HG02571 (cell line): Measurements from ENCODE around the gene CTNNA1.
"Not testable (repeated sequence)": the region's sequence is repeated elsewhere in the genome, so short reads cannot be mapped to it uniquely, and the experiment has no call there.

Experiments used
- ATAC-seq: cut with Tn5 transposase; IDR thresholded peaks from one replicate; pipeline ENCODE4 v1.9.1; 2021; ENCODE audit warnings: mild to moderate bottlenecking, moderate library complexity; ENCODE audit not compliant: unreplicated experiment

CTNNA1 gene

DNA sequence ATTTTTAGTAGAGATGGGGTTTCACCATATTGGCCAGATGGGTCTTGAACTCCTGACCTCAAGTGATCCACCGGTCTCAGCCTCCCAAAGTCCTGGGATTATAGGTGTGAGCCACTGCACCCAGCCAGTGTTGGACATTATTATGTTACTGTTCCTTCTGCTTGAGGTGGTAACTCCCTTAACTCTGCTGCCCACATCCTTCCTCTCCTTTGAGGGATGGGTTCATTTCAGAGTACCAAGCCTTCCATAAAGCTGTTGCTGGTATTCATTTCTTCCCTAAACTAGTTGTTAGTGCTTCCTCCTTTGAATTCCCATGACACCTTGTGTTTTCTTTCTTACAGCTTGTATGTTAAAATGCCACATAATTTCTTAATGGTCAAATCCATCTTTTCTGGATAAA is 54.0 kb downstream of the CTNNA1 start:
- ATAC-seq = no peak

DNA sequence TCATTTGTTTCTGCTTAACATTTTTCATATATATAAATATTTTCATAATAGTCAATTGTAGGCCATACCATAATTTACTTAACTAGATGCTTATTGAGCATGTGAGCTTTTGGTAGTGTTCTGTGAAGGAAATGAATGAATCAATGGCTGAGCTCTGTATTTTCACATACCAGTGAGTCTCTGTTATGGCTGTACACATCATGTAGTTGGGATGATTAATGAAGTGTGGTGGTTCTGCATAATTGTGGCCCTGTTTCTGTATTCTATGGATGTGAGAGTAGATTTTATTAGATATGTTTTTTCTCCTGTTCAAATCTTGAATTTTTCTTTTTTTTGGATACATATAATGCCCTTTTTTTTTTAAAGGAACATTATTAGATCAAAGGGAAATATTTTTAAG is 56.2 kb downstream of the CTNNA1 start:
- no peak for ATAC-seq

DNA sequence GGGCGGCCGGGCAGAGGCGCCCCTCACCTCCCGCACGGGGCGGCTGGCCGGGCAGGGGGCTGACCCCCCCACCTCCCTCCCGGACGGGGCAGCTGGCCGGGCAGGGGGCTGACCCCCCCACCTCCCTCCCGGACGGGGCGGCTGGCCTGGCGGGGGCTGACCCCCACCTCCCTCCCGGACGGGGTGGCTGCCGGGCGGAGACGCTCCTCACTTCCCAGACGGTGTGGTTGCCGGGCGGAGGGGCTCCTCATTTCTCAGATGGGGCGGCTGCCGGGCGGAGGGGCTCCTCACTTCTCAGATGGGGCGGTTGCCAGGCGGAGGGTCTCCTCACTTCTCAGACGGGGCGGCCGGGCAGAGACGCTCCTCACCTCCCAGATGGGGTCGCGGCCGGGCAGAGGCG is 57.6 kb downstream of the CTNNA1 start:
- not testable (repeated sequence) for ATAC-seq

DNA sequence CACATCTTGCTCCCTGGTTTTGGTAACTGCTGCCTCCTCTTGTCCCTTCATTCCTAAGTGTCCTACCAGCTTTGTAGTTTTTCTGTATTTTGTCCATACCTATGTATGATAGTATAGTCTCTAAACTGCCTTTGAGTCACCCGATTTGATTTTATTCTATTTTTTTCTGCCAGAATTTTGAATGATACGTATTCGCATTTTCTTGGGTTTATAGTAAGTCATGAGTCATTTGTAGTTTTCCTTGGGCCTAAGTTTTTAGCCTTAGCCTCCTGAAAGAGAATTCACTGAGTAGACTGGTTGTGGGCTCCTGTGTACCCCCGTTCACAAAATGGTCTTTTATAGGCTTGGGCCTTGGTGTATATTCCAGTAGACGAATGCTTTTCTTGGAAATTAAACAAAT is 62.3 kb downstream of the CTNNA1 start:
- no peak for ATAC-seq

DNA sequence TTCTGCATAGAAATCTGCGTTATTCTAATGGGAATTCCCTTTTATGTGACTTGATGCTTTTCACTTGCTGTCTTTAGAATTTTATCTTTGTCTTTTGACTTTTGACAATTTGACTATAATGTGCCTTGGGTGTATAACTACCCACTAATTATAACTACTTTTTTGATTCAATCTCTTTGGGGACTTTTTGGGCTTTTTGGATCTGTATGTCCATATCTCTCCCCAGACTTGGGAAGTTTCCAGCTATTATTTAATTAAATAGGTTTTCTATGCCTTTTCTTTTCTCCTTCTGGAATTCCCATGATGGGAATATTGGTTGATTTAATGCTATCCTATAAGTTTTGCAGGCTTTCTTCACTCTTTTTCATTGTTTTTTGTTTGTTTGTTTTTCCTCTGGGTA is 64.0 kb downstream of the CTNNA1 start:
- no peak for ATAC-seq

DNA sequence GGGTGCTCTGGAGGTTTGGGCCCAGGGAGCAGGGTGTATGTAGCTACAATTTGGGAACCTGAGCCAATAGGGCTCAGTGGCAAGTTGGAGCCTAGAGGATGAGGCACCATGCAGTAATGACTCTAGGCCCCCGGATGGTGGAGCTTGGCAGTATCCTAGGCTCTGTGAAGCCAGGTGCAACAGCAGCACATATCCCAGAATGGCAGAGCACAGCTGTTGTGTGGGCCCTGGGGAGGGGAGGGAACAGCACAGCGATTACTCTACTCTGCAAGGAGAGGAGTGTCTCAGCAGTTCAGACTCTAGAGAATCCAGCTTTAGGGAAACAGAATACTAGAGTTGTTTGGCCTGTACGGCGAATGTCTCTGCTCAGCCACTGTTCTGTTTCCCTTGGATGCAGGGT is 65.9 kb downstream of the CTNNA1 start:
- ATAC-seq = no peak

DNA sequence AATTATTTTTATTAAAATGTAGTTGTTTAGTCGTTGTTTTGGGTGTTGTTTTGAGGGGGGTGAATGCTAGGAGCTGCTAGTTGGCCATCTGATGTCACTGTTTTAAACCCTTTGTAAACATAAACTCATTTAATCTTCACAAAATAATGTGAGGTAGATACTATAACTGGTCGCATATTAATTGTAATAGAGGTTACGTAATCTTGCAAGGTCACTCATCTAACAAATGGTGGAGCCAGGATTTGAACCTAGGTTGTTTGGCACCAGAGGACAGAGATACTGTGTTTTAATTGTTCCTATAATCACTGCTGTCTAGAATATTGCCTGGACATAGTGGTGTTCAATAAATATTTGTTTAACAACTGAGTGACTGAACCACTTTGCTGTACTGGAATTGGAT is 67.5 kb downstream of the CTNNA1 start:
- no peak for ATAC-seq

DNA sequence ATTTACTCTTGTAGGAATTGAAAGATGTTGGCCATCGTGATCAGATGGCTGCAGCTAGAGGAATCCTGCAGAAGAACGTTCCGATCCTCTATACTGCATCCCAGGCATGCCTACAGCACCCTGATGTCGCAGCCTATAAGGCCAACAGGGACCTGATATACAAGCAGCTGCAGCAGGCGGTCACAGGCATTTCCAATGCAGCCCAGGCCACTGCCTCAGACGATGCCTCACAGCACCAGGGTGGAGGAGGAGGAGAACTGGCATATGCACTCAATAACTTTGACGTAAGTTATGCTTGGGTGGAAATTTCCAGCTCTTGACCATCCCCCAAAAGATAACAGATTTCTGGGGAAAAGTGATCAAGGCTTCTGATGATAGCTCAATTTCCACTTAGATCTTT is 71.3 kb downstream of the CTNNA1 start:
- no peak for ATAC-seq

DNA sequence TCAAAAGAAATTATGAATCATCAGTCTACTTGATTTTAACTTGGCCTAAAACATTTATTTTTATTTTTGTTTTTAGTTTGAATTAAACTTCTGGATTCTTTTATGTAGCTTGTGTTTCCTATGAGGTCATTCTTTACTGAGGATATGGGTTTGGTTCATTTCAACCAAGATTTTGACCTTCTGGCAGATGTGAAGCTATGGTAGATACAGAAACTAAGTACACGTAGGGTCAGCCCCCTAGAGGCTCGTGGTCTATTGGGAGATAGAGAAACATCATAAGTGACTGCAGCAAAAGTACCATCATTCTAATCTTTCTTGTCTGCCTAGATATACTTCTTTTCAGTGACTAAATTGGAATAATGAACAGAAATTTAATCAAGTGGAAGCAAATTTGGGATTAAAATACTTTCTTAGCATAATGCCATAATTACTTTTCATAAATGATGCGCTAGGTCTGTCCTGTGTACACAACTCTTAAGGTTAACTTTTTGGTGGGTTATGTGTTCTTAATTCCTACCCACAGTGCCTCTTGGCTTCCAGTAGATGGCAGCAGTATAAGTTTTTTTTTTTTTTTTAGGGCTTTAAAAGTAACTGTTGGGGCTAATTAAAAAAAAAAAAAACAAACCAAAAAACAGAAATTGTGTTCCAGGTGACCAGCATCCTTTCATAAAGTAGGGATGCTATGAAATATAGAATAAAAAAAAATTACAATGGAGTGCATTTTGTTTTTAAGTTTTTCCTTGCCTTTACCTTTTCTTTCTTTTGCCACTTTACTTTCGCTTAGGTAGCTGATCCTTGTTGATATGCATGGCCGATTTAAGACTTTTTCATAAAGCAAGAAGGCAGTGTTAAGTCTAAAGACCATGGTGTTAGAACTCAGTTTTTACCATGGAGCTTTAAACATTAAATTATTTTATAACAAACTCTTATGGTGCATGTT is 72.0 kb downstream of the CTNNA1 start:
- no peak for ATAC-seq

DNA sequence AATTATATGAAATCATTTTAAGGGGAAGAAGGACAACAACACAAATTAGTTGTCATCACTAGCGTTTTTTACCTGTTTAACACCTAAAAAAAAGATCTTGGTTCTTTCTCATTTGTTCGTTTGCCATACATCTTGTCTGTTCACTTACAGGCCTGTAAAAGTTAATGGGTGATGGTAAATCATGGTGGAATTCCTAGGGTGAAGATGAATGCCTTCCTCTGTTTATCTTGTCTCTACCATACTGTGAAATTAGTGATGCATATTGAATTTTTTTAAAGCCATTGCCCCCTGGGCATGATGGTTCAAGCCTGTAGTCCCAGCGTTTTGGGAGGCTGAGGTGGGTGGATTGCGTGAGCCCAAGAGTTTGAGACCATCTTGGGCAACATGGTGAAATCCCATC is 75.3 kb downstream of the CTNNA1 start:
- ATAC-seq = no peak

DNA sequence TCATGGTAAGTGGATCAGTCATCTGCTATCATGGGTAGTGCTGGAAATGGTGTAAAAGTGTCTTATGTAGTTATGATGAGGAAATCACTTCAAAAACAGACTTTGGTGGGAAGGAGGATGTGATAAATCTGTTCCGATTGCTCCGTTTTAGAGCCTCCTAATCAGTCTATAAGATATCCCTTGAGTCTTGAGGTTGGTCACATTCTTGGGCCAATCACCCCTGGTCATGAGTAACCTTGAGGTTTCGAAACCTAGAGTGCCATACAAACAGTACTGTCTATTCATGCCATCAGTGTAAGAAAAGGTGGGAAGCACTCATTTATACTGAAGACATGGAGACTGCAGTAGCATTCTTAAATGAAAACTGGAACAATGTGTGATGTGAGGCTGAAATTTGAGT is 76.1 kb downstream of the CTNNA1 start:
- no peak for ATAC-seq

DNA sequence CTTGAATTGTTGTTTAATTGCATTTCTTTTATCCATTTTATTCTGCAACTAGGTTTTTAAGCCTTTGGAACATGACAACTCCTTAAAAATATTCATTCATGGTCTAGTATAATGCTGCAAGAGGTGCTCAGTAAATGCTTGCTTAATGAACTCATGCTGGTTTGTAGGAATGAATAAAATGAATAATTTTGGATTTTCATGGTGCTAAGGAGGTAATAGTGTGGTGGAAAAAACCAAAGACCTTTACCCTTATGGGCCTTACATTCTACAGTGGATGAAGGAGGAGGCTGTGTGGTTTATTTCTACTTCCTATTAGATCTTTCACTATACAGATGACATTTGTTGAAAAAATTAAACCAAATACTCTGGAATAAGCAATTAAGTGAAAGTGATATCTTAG is 78.5 kb downstream of the CTNNA1 start:
- ATAC-seq = no peak

DNA sequence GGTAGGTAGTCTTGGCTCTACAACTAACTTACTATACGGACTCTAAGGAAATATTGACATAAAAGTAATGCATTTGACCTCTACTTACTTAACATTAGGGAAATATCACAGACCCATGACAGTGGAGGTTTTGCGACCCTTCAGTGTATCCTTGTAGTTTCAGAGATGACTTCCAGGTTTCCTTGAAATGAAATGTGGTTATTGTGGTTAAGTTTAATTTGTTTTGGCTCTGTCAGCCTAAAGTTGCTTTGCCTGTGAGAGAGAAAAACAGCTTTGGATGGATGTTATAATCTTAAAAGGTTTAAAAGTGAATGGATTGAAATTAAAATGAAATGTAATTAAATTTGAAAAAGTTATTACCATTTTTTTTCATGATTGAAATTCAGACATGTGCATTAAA is 79.0 kb downstream of the CTNNA1 start:
- ATAC-seq = no peak

DNA sequence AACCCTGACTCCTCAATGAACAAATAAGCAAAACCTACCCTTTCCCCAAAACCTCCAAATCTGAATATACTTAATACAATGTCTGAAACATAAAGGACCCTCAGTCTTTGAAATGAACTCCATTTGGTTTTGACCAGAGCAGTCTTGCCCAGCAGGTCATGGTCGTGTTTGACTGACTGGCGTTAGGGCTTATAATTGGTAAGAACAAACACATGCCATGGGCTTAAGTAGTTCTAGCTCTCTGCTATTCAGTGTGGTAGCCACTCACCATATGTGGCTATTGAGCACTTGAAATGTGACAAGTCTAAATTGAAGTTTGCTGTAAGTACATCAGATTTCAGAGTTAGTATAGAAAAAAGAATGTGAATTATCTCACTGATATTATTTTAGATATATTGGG is 79.9 kb downstream of the CTNNA1 start:
- no peak for ATAC-seq

DNA sequence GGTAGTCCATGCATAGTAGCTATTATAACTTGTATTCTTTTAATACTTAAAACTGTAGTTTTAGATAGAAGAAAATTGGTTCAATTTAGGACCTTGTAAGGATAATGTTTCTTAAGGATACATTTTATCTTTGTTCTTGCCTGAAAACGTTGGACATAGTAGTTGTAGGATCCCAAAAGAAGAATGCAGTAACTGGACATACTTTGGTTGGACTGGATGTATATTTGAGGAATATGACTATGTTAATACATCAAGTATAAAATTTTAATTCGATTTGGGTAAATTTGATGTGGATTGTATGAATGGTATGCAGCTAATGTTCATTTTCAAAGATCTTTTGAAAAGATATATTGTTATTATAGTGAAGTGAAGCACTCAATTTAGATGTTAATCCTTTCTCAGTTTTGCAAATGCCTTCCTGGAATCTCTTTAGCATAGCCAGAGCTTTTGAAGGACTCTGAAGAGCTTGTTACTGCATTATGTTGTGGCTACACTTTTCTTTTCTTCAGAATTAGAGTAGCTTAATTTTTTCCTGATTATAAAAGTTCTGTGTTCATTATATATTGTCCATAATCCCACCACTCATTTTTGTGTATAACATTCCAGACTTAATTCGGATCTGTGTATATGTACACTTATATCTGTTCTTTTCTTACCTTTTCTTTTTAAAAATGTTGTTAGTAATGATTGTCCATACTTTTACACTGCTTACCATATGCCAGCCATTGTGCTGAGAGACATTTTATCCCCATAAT is 80.7 kb downstream of the CTNNA1 start:
- ATAC-seq = no peak

DNA sequence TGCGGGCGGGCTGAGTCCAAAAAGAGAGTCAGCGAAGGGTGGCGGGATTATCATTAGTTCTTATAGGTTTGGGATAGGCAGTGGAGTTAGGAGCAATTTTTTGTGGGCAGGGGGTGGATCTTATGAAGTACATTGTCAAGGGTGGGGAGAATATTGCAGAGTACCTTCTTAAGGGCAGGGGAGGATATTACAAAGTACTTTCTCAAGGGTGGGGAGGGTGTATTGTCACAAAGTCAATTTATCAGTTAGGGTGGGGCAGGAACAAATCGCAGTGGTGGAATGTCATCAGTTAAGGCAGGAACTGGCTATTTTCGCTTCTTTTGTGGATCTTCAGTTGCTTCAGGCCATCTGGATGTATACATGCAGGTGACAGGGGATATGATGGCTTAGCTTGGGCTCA is 81.6 kb downstream of the CTNNA1 start:
- not testable (repeated sequence) for ATAC-seq

DNA sequence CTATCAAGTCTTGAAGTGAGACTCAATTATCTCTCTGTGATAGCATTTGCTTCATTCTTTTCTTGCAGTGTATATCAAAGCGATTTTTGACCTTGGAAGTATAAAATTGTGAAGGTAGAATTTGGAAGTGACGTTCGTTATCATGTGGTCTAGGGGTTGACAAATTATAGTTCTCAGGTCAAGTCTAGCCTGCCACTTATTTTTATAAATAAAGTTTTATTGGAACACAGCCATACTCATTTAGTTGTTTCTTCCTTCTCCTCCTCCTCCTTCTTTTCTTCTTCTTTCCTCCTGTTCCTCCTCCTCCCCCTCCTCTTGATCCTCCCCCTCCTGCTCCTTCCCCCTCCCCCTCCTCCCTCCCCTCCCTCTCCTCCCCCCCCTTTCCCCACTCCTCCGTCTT is 83.9 kb downstream of the CTNNA1 start:
- no peak for ATAC-seq

DNA sequence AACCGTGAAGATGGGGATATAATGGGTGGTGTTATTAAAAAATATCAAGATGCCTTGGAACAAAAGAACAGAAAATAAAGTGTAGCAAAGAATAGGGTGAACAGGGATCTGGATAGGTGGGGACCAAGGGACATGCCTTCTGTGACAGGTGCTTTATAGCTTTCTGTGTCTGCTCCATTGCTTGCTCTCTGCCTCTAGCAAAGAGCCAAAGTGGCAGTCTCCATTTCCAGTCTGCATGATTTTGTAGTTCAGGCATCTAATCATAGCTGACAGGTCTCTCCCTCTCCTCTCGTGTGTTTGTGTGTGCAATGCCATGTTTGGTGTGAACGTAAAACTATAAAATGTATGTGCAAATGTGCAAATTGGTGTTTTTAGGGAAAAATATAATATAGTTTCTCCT is 86.9 kb downstream of the CTNNA1 start:
- no peak for ATAC-seq

DNA sequence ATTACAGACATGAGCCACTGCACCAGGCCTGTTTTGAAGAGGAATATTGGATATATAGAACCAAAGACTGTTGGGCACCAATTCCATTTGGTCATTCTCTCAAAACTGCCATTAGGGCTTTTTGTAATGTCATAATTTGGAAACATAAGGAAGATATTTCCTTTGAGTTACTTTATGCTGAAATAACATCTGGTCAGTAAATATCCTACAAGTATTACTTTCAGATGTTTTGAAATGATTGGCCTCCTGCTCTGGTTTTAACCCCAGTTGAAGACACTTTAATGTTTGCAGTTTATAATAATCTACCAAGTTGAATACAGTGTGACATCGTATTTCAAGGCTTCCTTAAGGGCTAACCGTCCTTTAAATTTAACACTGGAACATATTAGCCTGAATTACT is 88.3 kb downstream of the CTNNA1 start:
- ATAC-seq = no peak

DNA sequence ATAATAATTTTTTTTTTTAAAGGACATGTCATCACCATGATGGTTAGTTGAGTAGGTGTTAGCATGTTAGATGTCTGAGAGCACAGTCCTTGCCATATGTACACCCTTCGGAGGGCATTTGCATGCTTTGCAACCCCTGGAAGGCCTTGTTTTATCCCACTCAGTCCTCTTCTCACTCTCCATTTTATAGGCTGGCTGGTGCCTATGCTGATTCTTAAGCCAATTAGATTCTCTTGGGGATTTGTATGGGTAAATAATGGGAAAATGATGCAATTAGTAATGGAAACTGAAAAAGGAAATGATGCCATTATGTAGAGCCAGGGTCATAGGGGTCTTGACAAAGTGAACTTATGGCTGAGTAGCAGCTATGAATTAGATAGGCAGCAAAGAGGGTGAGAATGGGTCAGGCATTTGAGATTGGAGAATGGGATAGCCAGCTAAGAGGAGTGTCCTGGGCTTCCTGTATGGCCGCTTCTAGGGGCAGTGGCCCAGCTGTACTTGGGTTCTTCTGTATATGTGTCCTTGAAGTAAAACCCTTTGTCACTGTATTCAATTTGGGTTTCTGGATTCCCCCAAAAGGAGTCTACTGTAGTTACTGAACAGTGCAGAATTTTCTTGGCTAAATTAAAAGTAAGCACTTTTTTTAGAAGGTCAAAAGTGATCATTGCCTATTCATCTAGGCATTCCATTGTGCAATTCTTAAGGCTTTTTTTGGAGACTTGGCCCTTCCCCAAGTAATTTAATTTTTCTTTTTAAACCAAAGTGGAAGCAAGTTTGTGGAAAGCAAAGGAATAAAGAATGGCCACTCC is 90.3 kb downstream of the CTNNA1 start:
- ATAC-seq = no peak

DNA sequence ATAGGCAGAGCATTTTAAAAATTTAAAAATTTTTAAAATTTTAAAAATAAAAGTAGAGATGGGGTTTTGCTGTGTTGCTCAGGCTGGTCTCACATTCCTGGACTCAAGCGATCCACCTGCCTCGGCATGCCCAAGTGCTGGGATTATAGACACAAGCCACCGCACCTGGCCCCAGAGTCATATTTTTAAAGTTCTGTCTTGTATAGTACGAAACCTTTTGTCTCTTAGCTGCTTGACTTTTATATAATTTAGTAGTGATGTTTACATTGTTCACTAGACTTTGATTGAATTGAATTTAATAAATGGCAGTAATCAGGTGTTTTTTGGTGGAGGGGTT is 90.9 kb downstream of the CTNNA1 start:
- no peak for ATAC-seq
